OCI-M2 (cell line): ENCODE data around the gene LACTB.
"Not testable (repeated sequence)": the region's sequence is repeated elsewhere in the genome, so short reads cannot be mapped to it uniquely, and the experiment has no call there.

Experiments
- DNase-seq: peaks from one replicate; lab custom pipeline; 2025; ENCODE audit not compliant: unreplicated experiment; lab: John Stamatoyannopoulos, UW

LACTB gene

DNA sequence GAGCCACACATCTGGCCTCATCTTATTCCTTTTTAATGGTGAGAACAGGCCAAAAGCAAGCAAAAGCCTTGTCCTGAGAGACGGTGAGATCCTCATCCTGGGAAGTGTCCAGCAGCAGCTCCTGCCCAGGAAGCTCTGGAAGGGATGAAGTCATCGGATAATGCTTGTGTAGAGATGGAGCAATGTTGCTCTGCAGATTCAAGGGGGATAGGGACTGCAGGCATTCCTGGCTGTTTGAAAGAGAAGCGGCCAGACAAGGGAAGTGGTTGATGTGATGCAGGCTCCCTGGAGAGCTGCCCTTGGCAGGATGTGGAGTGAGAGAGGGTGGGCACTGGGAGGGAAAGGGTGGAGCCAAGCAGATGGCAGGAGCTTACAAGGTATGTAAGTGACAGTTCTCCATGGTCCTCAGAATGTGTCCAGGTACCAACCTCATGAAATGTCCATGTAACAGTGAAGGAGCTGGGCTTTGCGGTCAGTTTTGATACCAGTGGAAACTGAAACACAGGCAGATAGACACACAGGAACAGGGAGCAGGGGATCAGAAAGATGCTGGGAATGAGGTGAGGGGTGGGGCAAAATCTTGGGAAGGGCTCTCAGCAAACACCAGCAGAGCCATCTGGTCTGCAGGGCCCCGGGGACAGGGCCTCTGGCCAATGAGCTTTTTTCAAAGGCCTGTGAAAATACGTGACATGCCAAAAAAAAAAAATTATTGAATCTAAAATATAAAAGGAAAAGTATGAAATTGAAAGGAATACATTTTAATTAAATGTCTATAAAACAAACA is 32.2 kb upstream of the LACTB start:
- DNase-seq = no peak

DNA sequence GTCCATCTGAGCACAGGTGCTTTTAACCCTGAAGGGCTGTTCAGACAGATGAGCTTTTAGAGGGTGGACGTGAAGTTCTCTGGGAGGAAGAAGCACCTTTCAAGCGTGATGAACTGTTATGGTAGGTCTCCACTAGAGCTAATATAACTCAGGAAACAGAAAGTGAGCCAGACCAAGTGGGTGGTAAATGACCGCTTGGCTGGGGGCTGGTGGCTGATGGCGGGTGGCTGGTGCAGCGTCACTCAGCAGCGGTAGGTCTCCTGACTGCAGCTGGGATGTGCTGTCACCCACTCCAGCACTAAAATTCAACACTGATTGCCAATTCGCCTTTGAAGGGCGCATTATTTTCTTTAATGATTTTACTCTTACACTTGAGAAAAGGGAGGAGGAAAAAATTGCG is 31.2 kb upstream of the LACTB start:
- no peak for DNase-seq

DNA sequence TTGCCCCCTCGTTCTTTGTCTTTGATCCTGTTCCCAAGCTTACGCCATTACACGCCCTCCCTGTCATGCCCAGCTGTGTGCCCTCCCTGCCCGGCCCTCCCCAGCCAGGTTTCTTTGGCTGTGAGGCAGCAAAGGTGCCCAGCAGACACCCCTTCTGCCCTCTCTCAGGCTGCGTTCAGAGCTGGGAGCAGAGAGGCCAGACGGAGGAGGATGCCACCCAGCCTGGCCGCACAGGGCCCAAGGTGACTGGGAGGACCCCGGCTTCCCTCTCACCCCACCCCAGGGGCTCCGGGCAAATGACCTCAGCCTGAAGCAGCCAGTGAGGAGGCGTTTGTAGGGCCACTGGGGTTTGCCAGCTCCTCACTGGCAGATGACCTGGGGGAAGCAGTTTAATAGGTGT is 30.8 kb upstream of the LACTB start:
- no peak for DNase-seq

DNA sequence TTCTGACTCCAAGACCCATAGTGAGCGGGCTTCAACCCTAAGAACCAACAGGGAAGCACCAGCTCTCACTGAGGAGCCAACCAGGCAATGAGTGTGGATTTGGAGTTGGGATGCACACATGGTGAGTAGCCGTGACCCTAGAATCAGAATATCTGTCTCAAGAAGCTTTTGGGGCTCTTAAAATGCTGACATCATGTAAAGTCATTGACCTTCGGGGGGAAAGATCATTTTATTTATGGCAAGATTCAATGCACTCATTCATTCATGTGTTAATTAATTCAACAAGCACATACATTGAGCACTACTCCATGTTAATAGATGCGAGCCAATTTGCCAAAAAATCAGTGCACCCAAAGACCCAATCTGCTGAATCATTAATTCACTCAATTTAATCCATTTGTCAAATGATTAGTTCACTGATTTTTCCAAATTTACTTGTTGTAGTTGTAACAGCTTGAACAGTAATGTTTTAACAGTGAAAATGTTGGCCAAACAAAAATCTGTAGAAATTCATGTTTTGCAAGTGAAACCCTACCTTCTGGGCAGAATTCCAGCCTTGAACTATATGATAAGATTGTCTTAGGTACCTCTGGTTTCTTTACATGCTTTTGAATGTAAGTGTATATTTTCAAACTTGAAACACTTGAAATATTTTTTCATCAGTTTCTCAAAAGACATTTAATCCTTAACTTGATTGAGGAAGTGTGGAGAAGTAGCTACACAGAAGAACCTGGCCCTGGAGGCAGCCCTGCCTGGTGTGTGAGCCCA is 29.8 kb upstream of the LACTB start:
- no peak for DNase-seq

DNA sequence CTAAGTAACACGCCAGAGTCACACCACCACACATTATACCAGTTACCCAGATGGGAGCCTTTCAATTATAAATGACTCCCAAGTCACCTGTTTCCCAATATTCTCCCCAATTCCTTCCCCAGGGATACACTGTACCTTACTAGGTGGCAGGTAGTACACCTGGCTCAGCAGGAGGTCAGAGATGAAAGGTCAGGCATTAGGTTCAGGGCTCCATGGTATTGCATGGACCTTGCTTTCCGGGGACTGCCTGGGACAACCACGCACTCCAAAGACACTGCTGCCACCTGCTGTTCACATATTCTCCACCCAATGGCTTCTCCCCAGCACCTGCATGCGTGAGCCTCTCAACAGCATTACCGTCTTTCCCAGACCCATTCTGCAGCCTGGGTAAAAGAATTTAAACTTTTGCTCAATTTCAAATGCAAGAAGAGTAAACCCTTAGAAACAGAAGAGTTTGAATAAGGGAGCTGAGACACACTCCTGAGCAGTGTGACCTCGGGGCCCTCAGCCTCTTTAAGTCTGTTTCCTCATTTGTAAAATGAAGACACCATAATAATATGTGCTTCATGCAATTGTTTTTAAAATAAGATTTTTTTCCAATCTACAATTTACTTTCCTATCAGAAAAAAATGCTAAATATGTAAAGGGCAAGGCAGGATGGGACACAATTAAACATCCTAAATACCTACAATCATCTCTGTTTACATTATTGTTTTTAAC is 28.0 kb upstream of the LACTB start:
- peak; percentile 11 for DNase-seq

DNA sequence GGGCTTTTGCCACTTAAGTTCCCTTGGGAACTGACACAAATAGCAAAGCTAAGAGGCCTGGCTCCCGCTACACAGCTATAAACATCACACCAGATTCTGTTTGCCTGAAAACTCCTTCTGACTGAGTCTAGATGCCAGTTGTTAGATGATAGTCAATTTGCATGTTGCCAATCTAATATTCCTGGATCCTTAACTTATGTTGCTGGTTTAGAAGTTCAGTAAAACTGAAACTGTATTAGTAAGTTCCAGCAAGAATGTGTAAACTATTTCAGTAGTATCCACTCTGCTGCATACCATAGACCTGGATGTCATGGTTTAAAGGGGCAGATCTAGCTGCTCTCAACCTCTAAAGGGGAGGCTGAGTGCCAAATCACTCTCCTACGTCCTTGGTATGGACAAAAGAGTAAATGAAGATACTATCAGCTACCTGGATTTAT is 27.1 kb upstream of the LACTB start:
- no peak for DNase-seq

DNA sequence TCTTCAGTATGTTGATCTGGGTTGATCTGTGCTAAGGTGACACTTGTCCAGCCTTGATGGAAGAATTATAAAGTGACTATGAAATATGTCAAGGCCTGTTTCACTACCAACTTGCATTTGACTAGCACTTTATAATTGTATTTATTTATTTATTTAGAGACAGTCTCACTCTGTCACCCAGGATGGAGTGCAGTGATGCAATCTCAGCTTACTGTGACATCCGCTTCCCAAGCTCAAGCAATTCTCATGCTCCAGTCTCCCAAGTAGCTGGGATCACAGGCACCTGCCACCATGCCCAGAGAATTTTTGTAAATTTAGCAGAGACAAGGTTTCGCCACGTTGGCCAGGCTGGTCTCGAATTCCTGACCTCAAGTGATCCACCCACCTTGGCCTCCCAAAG is 25.5 kb upstream of the LACTB start:
- DNase-seq = no peak

DNA sequence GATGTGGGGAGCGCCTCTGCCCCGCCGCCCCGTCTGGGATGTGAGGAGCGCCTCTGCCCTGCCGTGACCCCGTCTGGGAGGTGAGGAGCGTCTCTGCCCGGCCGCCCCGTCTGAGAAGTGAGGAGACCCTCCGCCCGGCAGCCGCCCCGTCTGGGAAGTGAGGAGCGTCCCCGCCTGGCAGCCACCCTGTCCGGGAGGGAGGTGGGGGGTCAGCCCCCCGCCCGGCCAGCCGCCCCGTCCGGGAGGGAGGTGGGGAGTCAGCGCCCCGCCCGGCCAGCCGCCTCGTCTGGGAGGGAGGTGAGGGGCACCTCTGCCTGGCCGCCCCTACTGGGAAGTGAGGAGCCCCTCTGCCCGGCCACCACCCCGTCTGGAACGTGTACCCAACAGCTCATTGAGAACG is 22.8 kb upstream of the LACTB start:
- DNase-seq = not testable (repeated sequence)

DNA sequence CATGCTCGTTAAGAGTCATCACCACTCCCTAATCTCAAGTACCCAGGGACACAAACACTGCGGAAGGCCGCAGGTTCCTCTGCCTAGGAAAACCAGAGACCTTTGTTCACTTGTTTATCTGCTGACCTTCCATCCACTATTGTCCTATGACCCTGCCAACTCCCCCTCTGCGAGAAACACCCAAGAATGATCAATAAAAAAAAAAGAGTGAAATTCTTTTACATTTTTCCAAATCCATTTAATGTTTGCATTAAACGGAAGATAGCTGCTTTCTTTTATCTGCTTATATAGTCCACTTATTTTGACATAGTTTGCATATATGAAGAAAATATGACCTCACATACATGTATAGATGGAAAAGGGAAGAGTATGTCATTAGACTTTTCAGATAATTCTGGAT is 22.1 kb upstream of the LACTB start:
- not testable (repeated sequence) for DNase-seq

DNA sequence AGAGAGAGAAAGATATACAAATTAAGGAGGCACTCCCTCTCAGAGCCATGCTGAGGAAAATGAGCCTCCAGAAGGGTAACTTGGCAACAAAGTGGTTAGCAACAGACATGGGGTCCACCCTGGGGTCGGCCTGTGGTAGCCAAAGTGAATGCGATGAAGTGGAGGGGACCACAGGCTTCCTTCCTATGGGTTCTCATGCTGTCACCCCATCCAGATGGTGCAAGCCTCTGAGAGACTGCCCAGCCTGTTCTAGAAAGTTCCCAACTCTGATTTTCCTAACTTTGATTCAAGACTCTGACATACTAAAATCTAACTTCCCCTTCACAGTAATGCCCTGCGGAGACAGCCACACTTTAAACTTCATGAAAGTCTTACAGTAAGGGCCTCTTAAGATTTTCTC is 18.2 kb upstream of the LACTB start:
- no peak for DNase-seq

DNA sequence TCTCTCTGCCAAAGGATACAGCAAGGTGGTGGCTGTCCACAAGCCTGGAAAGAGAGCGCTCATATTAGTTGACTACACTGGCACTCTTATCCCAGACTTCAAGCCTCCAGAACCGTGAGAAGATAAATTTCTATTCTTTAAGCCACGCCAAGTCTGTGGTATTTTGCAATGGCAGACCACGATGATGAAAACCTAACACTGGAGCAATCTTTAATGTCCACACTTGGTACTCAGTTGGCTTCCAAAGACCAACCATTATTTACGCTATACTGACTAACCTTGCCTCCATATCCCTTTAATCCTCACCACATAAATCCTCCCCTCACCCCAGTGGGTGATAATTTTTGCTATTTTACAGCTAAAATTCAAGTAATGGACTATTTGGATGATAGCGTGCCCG is 16.9 kb upstream of the LACTB start:
- no peak for DNase-seq

DNA sequence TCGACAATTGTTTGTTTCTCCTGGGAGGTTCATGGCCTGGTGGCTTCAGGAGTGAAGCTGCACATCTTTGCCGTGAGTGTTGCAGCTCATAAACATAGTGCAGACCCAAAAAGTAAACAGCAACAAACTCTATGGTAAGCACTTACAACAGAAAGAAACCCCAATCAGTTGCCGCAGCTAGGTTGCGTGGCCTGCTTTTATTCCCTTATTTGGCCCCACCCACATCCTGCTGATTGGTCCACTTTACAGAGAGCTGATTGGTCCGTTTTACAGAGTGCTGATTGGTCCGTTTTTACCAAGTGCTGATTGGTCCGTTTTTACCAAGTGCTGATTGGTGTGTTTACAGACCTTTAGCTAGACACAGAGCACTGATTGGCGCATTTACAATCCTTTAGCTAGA is 16.3 kb upstream of the LACTB start:
- not testable (repeated sequence) for DNase-seq

DNA sequence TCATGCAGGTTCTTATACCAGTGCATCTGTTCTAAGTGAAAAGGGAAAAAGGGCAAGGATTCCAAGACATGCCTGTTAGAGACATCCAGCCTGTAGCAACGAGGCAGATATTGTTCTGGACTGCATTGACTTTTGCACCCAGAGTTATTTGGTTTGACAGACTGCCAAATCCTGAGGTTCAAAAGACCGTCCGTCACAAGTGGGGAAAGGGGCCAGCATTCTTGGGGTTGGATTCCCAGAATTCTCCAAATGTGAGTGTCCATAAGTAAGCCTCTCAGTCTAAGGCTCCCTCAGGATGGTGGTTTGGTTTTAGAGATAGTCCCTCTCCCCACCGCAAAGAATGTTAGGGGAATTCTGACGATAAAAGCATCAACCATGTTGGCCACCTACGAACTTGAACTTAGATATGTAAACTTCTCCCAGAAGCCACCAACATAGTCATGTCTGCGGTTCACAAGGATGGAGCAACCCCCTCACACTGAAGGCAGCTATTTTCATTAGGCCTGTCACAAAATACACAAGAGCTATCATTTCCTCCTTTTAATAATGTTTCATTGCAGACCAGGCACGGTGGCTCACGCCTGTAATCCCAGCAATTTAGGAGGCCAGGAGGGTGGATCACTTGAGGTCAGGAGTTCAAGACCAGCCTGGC is 13.6 kb upstream of the LACTB start:
- no peak for DNase-seq

DNA sequence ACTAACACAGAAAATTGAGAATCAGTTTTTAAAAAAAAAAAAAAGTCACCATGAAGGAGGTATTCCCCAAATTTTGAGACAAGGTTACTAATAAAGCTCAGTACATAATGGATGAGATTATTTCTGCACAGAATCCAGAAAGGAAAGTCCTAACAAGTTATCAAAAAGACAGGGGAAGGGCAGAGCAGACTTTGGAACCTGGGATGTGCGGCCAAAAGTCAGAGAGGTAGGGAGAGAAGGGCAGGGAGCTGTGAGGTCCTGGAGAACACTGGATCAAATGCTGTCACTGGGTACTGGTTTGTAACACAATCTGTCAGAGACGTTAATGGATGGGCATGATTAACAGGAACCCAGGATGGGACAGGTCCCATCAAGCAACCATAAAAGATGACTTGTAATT is 12.2 kb upstream of the LACTB start:
- no peak for DNase-seq

DNA sequence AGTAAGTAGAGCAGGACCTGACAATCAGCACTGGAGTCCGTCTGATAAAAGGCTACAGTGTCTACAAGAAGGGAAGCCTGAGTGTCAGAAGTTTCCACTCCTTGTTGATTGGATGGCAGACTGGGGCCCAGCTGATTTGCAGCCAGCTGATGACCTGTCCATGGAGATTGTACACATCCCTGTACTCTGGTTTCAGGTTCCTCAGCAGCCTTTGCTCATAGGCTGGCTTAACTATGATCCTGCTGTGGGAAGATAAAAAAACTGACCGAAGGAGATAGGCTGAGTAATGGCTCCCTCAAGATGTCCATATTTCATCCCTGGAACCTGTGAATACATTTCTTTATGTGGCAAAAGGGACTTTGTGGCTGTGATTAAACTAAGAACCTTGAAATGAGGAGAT is 11.7 kb upstream of the LACTB start:
- DNase-seq = peak; percentile 83

DNA sequence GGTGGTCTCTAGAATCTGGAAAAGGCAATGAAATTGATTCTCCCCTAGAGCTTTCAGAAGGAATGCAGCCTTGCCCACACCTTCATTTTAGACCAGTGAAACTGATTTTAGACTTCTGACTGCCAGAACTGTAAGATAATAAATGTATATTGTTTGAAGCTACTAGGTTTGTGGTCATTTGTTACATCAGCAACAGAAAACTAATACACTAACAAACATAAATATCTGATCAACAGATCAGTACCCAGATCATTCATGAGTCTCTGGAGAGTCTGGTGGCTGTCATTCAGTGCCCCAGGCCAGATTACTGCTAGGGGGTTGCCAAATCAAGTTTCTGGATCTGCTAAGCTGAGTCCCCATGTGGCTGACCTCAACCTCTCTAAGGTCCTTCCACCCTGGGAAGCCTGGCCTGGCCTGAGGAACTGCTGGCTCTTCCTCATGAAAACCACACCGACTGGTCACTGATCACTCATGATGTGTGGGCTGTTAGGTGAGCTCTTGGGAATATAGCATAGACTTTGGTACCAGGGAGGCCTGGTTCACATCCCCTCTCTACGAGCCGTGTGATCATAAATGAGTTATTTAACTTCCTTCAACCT is 11.1 kb upstream of the LACTB start:
- no peak for DNase-seq

DNA sequence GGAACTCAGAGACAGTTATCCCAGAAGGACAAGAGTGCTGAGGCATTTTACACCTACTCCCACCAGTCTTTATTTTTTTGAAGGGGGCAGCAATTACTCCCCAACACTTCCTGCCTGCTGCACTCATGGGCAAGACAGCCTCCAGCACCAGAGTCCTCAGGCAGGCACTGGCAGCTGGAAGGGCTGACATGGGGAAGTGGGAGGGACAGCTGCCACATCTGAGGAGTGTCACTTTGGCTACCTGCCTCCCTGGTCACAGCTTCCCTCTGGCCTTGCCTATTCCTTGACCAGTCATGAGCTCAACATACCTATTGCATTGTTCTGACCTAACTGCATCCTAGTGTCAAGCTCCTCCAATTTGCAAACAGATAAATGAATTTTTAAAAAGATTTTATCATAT is 10.2 kb upstream of the LACTB start:
- no peak for DNase-seq

DNA sequence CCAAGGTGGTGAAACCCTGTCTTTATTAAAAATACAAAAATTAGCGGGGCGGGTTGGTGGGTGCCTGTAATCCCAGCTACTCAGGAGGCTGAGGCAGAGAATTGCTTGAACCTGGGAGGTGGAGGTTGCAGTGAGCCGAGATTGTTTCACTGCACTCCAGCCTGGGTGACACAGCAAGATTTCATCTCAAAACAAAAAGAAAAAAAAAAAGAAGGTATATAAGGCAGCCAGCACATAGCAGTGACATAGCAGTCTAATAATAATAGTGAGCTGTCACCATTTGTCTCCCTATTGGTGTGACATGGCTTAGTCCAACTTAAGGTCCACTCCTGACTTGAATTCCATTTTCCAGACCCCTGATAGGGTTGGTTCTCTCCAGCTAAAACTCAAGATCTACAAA is 8.8 kb upstream of the LACTB start:
- no peak for DNase-seq

DNA sequence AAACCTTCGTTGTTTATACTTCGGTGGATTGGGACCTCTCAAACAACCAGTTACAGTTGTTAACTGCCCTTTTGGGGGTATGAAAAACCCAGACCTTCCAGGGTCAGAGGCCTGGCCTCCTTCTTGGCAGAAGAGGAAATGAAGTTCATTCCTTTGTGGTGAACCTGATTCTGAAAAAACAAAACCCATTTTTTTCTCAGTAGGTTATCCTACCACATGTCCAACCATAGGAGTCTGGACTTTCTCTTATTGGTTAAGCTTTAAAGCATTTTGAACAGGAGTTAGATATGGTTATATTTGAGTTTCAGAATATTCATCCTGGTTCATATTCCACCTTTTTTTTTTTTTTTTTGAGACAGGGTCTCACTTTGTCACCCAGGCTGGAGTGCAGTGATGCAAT is 7.2 kb upstream of the LACTB start:
- no peak for DNase-seq

DNA sequence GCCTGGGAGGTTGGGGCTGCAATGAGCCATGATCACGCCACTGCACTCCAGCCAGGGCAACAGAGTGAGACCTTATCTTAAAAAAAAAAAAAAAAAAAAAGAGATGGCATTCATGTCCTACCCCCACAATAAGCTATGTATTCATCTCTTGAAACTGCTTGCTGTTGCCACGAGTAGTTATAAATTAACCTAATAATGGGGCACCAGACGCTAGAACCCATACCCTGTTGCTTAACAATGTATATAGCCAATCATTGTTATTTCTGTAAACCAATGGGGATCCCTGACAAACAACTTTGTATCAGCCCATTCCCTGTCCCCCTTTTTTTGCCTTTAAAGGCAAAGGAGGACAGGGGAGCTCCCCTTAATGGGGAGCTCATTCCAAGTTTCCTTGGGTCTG is 2.8 kb upstream of the LACTB start:
- DNase-seq = no peak
